HEK293 (cell line): ENCODE data around the gene PROSER3.

Experiments
- OSR2 ChIP-seq: fragments of 450-650 bp; formaldehyde crosslinking; IDR thresholded peaks from 2 replicates; pipeline ENCODE4 v1.5.1; 2016; ENCODE audit warnings: missing biosample characterization, missing genetic modification characterization
- PRDM10 ChIP-seq: fragments of 450-650 bp; formaldehyde crosslinking; IDR thresholded peaks from 2 replicates; pipeline ENCODE4 v1.5.1; 2016; ENCODE audit warnings: missing biosample characterization, missing genetic modification characterization
- REST ChIP-seq: fragments of 450-650 bp; formaldehyde crosslinking; IDR thresholded peaks from 2 replicates; pipeline ENCODE4 v1.5.1; 2016; ENCODE audit warnings: missing biosample characterization, missing genetic modification characterization
- SCRT2 ChIP-seq: fragments of 450-650 bp; formaldehyde crosslinking; IDR thresholded peaks from 2 replicates; pipeline ENCODE4 v1.5.1; 2016; ENCODE audit warnings: missing biosample characterization, missing genetic modification characterization
- SP2 ChIP-seq: fragments of 450-650 bp; formaldehyde crosslinking; IDR thresholded peaks from 2 replicates; pipeline ENCODE4 v1.5.1; 2016; ENCODE audit warnings: missing biosample characterization, missing genetic modification characterization
- ZBTB17 ChIP-seq: fragments of 450-650 bp; formaldehyde crosslinking; IDR thresholded peaks from 2 replicates; pipeline ENCODE4 v1.5.1; 2016; ENCODE audit warnings: missing biosample characterization, missing genetic modification characterization
- ZBTB21 ChIP-seq: fragments of 450-650 bp; formaldehyde crosslinking; IDR thresholded peaks from 2 replicates; pipeline ENCODE4 v1.5.1; 2017; ENCODE audit warnings: missing biosample characterization, missing genetic modification characterization
- ZBTB26 ChIP-seq: fragments of 450-650 bp; formaldehyde crosslinking; optimal IDR thresholded peaks from 2 replicates; pipeline ENCODE3; 2016; ENCODE audit warnings: missing biosample characterization, mild to moderate bottlenecking, missing genetic modification characterization
- ZBTB6 ChIP-seq: fragments of 450-650 bp; formaldehyde crosslinking; IDR thresholded peaks from 2 replicates; pipeline ENCODE4 v1.5.1; 2017; ENCODE audit warnings: missing biosample characterization, missing genetic modification characterization
- ZEB2 ChIP-seq: fragments of 450-650 bp; formaldehyde crosslinking; IDR thresholded peaks from 2 replicates; pipeline ENCODE4 v1.5.1; 2016; ENCODE audit warnings: missing biosample characterization, missing genetic modification characterization
- ZFP37 ChIP-seq: fragments of 450-650 bp; formaldehyde crosslinking; IDR thresholded peaks from 2 replicates; pipeline ENCODE4 v1.5.1; 2016; ENCODE audit warnings: missing biosample characterization, missing genetic modification characterization
- ZFP41 ChIP-seq: fragments of 450-650 bp; formaldehyde crosslinking; IDR thresholded peaks from 2 replicates; pipeline ENCODE4 v1.5.1; 2016; ENCODE audit warnings: missing biosample characterization, missing genetic modification characterization, borderline replicate concordance
- ZIC2 ChIP-seq: fragments of 450-650 bp; formaldehyde crosslinking; IDR thresholded peaks from 2 replicates; pipeline ENCODE4 v1.5.1; 2016; ENCODE audit warnings: missing biosample characterization, missing genetic modification characterization
- ZNF10 ChIP-seq: fragments of 450-650 bp; formaldehyde crosslinking; IDR thresholded peaks from 2 replicates; pipeline ENCODE4 v1.5.1; 2017; ENCODE audit warnings: missing biosample characterization, missing genetic modification characterization
- ZNF146 ChIP-seq: fragments of 450-650 bp; formaldehyde crosslinking; IDR thresholded peaks from 2 replicates; pipeline ENCODE4 v1.5.1; 2016; ENCODE audit warnings: missing biosample characterization, missing genetic modification characterization
- ZNF2 ChIP-seq: fragments of 450-650 bp; formaldehyde crosslinking; IDR thresholded peaks from 2 replicates; pipeline ENCODE4 v1.5.1; 2016; ENCODE audit warnings: missing biosample characterization, missing genetic modification characterization
- ZNF23 ChIP-seq: fragments of 450-650 bp; formaldehyde crosslinking; IDR thresholded peaks from 2 replicates; pipeline ENCODE4 v1.5.1; 2016; ENCODE audit warnings: missing biosample characterization, missing genetic modification characterization, borderline replicate concordance
- ZNF311 ChIP-seq: fragments of 450-650 bp; formaldehyde crosslinking; IDR thresholded peaks from 2 replicates; pipeline ENCODE4 v1.5.1; 2017; ENCODE audit warnings: missing biosample characterization, missing genetic modification characterization, borderline replicate concordance
- ZNF335 ChIP-seq: fragments of 450-650 bp; formaldehyde crosslinking; conservative IDR thresholded peaks from 2 replicates; pipeline ENCODE4 v1.5.1; 2016; ENCODE audit warnings: missing biosample characterization, missing genetic modification characterization
- ZNF391 ChIP-seq: fragments of 450-650 bp; formaldehyde crosslinking; IDR thresholded peaks from 2 replicates; pipeline ENCODE4 v1.5.1; 2016; ENCODE audit warnings: low read depth, missing biosample characterization, missing genetic modification characterization, borderline replicate concordance
- ZNF555 ChIP-seq: fragments of 450-650 bp; formaldehyde crosslinking; conservative IDR thresholded peaks from 2 replicates; pipeline ENCODE4 v1.5.1; 2017; ENCODE audit warnings: missing biosample characterization, mild to moderate bottlenecking, missing genetic modification characterization, inconsistent platforms
- ZNF585B ChIP-seq: fragments of 450-650 bp; formaldehyde crosslinking; IDR thresholded peaks from 2 replicates; pipeline ENCODE4 v1.5.1; 2016; ENCODE audit warnings: missing biosample characterization, missing genetic modification characterization
- ZNF629 ChIP-seq: fragments of 450-650 bp; formaldehyde crosslinking; IDR thresholded peaks from 2 replicates; pipeline ENCODE4 v1.5.1; 2017; ENCODE audit warnings: missing biosample characterization, missing genetic modification characterization
- ZNF658 ChIP-seq: fragments of 450-650 bp; formaldehyde crosslinking; IDR thresholded peaks from 2 replicates; pipeline ENCODE4; 2016; ENCODE audit warnings: missing biosample characterization, missing genetic modification characterization
- ZNF692 ChIP-seq: fragments of 450-650 bp; formaldehyde crosslinking; IDR thresholded peaks from 2 replicates; pipeline ENCODE4 v1.5.1; 2016; ENCODE audit warnings: missing biosample characterization, missing genetic modification characterization
- ZNF785 ChIP-seq: fragments of 450-650 bp; formaldehyde crosslinking; IDR thresholded peaks from 2 replicates; pipeline ENCODE4 v1.5.1; 2016; ENCODE audit warnings: missing biosample characterization, missing genetic modification characterization
- ZSCAN18 ChIP-seq: fragments of 450-650 bp; formaldehyde crosslinking; IDR thresholded peaks from 2 replicates; pipeline ENCODE4 v1.5.1; 2016; ENCODE audit warnings: missing biosample characterization, missing genetic modification characterization

The PROSER3 gene

GRCh38 chr19:35740423-35741202 is 17.4 kb upstream of the PROSER3 start (continued):
- no peak for TF ChIP-seq ZNF311
- TF ChIP-seq ZNF585B (tag by site-specific recombination): no peak
- TF ChIP-seq ZNF692: peak; percentile 77; the same call in 1 of the 2 replicates
- peak; percentile 66 for TF ChIP-seq ZBTB26
- TF ChIP-seq ZSCAN18 (tag by site-specific recombination): no peak
- TF ChIP-seq ZNF785 (tag by site-specific recombination): peak; percentile 6; the same call in 1 of the 2 replicates
- TF ChIP-seq ZBTB6 (tag by site-specific recombination): 0 out of 2 replicates have a peak, but pooled peaks have one; percentile 14
- TF ChIP-seq ZNF335 (tag by site-specific recombination): peak; percentile 99
- no peak for TF ChIP-seq ZFP41
- TF ChIP-seq ZNF629: peak; percentile 82
- peak; percentile 5; the same call in 1 of the 2 replicates for TF ChIP-seq ZIC2
- peak; percentile 95 for TF ChIP-seq PRDM10
- peak; percentile 100 for TF ChIP-seq SP2 (tag by site-specific recombination)
- TF ChIP-seq ZNF146 (tag by site-specific recombination): no peak
- peak; percentile 78 for TF ChIP-seq OSR2 (tag by site-specific recombination)
- no peak for TF ChIP-seq REST
- peak; percentile 97 for TF ChIP-seq ZNF2 (tag by site-specific recombination)
- peak; percentile 88; the same call in 1 of the 2 replicates for TF ChIP-seq ZNF391
- TF ChIP-seq ZNF658 (tag by site-specific recombination): no peak
- TF ChIP-seq SCRT2 (tag by site-specific recombination): peak; percentile 100
- peak; percentile 100 for TF ChIP-seq ZBTB17 (tag by site-specific recombination)
- TF ChIP-seq ZEB2 (tag by site-specific recombination): peak; percentile 97
- 0 out of 2 replicates have a peak, but pooled peaks have one; percentile 42 for TF ChIP-seq ZBTB21 (tag by site-specific recombination)
- peak; percentile 86; the same call in 1 of the 2 replicates for TF ChIP-seq ZNF10
- no peak for TF ChIP-seq ZNF23 (tag by site-specific recombination)
- no peak for TF ChIP-seq ZNF555
- peak; percentile 89 for TF ChIP-seq ZFP37 (tag by site-specific recombination)
